Fibroblast of villous mesenchyme (primary cell): ENCODE data around the gene LRRTM1. TPM values are rescaled to one million over a fixed set of nuclear protein-coding genes. Genes with fewer than 3 reads are reported as not detected.
A peak's percentile ranks its signal among the peaks of the same experiment; 100 is the strongest.

Source experiments
- DNase-seq: peaks from one replicate; pipeline ENCODE4 v3.0.0-alpha.2; 2010; ENCODE audit warnings: low read depth
- H3K4me3 ChIP-seq: 2 replicates; pipeline ENCODE4 v1.5.1; 2011; ENCODE audit warnings: low read depth, mild to moderate bottlenecking, low read length
- CTCF ChIP-seq: IDR thresholded peaks from 2 replicates; pipeline ENCODE4 v1.5.1; 2012; ENCODE audit warnings: low read depth, mild to moderate bottlenecking, low read length; ENCODE audit not compliant: insufficient read depth
- total RNA-seq: library from RNA; depleted of rRNA; stranded (reverse); fragments of >200 nt; gene quantifications from 2 replicates; pipeline ENCODE4 v1.2.3, GENCODE V29; 2012

LRRTM1 gene
- not detected in 2 replicates for total RNA-seq

GRCh38 chr2:80303909-80304837 lies at the start of gene LRRTM1:
Gene LRRTM1 (minus strand): TSS chr2:80304752. CDS start chr2:80303819, 933 bp downstream.
- peak within 1 kb of the TSS; percentile 18 for H3K4me3 ChIP-seq
- no peak for DNase-seq
- TF ChIP-seq CTCF = no peak

GRCh38 chr2:80351231-80351630 lies 46.7 kb upstream of the LRRTM1 start:
- H3K4me3 ChIP-seq = no peak overlapping the region
- no peak for TF ChIP-seq CTCF
- DNase-seq = no peak

- DNase-seq = no peak
- no peak for TF ChIP-seq CTCF
These were observed 44.4 kb upstream of the LRRTM1 start for GRCh38 chr2:80348953-80349352.

DNA sequence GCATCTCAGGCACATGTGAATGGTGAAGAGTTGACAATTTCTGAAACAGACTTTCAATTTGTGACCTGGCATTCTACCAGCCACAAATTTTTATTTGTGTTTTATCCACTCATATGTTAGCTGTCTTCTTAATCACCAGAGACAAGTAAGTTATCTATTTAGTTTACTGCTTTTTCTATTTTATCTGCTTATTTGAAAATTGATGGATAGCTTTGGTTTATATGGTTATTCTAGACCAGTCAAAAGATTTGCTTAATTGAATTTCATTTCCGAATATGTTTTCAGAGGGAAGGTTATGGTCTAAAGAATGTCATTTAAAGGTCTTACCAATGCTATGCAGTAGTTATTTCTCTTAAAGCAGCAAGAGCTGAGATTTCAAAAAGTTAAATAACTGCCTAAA lies 43.5 kb upstream of the LRRTM1 start:
- TF ChIP-seq CTCF = no peak
- H3K4me3 ChIP-seq = no peak overlapping the region
- no peak for DNase-seq

More at GRCh38 chr2:80348953-80349352, 44.4 kb upstream of the LRRTM1 start:
- H3K4me3 ChIP-seq = no peak overlapping the region

DNA sequence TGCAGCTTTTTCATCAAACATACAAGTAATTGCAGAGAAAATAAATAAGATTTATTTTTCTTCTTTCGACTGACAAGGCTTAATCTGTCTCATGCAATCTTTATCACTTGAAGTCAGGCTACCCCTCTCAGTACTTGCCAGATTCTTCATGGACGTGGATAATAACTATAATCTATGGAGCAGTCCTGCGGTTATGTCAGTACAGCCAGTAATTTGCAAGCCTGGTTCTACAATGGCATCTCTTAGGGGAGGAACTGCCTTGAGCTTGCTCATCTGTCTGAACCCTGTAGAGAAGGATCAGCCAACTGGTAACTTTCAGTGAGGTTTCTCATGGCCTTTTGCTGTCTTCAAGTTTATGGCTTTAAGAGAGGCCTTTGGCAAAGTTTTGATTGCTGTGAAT lies 35.5 kb upstream of the LRRTM1 start:
- DNase-seq = no peak
- H3K4me3 ChIP-seq = no peak overlapping the region
- no peak for TF ChIP-seq CTCF

GRCh38 chr2:80338794-80339193 lies 34.2 kb upstream of the LRRTM1 start:
- H3K4me3 ChIP-seq = no peak overlapping the region
- no peak for TF ChIP-seq CTCF
- DNase-seq = no peak
